Astrocyte of the hippocampus (primary cell): ENCODE results near the gene RAD21L1.
A peak's percentile ranks its signal among the peaks of the same experiment; 100 is the strongest.

ENCODE experiments used
- DNase-seq: peaks from one replicate; pipeline ENCODE4 v3.0.0; 2011; ENCODE audit warnings: low read depth, low spot score

Gene RAD21L1

DNA sequence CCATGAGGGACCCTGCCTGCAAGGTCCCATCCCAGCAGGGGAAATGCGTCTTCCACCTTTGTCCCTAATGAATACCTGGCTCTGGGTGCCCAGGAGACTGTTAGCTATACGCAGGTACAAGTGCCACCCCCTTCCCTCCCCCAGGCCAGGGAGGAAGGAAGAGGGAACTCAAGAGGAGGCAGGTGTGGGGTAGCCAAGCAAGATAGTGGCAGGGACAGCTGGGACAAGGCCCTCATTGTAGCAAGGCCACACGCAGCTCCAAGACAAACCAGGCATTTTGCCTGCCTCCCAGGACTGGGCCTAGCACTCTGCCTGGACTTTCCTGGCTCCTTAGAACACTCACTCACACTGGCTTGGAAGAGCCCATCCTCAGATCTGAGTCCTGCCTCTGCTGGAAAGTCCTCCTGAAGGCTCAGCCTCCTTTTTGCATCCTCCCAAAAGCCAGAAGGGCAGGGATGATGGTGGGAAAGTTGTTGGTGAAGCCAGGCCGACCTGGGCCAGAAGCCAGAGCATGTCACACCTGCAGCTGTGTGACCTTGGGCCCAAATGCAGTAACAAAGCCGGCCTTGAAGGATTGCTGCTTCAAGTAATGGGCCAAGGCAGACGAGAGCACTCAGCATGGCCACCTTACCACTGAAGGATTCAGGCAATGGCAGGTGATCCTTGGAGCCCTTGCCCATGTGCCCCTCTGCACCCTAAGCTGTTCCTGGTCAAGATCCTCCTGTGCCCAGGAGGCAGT is 68.0 kb downstream of the RAD21L1 start:
- no peak for DNase-seq

- DNase-seq = no peak
These were observed 68.7 kb downstream of the RAD21L1 start for GRCh38 chr20:1294497-1294896.

- DNase-seq = no peak
These were observed 69.6 kb downstream of the RAD21L1 start for GRCh38 chr20:1295276-1295930.

- DNase-seq = no peak
These were observed 70.3 kb downstream of the RAD21L1 start for GRCh38 chr20:1296117-1296610.

GRCh38 chr20:1296922-1297321 is 71.1 kb downstream of the RAD21L1 start:
- no peak for DNase-seq

GRCh38 chr20:1297486-1297885 is 71.6 kb downstream of the RAD21L1 start:
- DNase-seq = no peak

- no peak for DNase-seq
These were observed 72.3 kb downstream of the RAD21L1 start for GRCh38 chr20:1298166-1298565.

DNA sequence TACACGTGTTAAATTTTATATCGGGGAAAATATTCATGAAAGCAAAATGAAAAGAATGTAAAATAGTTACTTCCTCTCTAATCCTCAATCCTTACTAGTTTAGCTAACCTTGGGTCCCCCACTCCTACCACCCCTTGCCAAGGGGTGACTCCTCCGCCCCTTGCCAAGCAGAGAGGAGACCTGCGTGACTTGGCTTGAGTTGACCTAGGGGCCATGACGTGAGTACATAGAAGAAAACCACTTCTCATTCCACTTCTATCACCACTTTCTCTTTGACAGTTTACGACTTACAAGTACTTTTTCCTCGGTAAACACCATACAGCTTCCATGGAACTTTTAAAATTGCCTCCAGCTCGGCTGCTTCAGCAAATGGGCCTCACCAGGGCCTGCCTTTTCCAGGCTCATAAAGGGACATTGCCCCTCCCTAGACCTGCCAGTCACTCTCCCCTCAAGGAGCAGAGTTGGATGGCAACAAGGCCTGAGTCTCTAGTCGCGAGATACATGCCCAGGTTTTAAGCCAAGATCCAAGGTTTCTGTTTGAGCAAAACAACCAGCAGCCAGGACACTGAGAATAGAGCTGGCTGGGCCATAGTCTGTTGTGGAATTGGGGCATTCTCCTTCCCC is 73.2 kb downstream of the RAD21L1 start:
- no peak for DNase-seq

- DNase-seq = no peak
These were observed 73.7 kb downstream of the RAD21L1 start for GRCh38 chr20:1299522-1299921.

GRCh38 chr20:1300083-1300840 is 74.4 kb downstream of the RAD21L1 start:
- DNase-seq = no peak

DNA sequence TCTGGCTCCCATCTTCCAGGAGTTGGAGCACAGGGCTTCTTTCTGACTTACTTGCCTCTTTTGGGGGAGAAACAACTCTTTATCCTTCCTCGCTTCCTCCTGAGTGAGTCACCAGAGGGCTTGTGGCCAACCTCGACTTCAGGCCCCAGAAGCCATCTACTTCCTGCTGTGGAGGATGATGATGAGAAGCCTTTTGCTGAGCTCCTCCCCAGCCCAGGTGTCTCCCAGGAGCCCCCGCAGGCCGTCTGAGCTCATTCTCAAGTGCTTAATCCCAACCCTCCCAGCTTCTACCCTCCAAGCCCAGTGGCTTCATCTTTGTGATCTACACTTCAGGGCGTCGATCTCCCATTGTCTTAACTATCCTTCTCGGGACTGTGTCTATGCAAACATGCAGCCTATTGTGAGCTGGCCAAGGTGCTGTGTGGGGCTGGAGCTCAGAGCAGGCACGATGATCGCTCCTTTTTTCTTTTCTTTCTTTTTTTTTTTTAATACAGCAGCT is 75.2 kb downstream of the RAD21L1 start:
- DNase-seq = peak; percentile 62

DNA sequence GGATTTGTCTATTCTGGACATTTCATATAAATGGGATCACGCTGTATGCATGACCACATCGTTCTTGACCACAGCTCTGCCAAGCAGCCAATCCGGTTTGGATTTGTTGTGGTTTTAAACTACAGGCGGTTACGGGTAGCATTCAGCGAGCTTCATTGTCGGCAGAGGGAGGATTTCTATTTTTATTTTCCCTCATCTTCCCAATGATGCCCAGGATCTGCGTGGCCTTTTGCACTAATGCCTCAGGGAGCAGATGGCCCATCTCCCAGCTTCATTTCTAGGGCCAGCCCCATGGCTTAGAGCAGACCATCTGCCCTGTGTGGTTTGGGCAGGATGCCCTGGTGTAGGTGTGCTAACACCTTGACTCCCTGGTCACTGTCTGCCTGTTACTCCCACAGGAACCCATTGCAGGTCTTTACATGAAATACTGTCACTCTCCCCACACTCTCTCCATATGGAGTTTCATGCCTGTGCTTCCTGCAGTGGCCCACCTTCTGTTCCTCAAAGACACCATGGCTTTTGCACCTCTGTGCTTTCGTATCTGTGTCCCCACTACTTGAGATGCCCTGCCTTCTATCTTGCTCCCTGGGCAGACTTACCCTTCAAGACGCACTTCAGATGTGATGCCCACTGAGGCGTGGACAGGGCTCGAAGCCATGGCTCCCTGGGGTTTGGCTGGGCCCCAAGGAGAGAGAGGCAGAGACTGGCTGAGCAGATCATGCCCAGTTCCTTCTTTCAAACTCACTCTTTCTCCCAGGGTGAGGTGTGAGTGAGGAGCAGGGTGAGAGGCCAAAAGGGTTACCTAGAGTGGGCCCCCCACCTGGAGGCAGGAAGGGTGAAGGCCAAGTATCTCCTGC is 77.1 kb downstream of the RAD21L1 start:
- no peak for DNase-seq

- DNase-seq = no peak
These were observed 79.1 kb downstream of the RAD21L1 start for GRCh38 chr20:1304710-1305515.
